ENCODE measurements around the gene IL17D. TPM values are rescaled to one million over a fixed set of nuclear protein-coding genes. Genes with fewer than 3 reads are reported as not detected.

IL17D gene
- total and polyA plus RNA-seq, 2 experiments from 2014 or later: 1.6 to 2.3 TPM

DNA sequence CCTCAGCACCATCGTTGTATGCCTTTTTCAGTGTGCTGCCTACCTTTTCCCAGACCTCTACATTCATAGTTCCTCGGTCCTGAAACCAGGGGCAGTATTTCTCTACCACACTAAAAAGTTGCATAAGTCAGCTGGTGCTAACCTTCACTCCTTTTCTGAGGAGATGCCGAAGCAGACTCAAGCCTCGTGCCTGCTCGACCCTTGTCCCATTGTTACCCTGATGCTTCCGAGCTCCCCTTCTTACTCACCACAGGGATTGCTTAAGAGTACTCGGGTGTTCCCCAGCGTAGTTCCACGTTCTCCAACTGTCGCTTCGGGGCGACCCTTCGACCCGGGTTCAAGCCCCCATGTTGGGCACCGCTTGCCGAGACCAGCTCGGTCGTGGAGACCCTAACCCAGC lies 19.0 kb upstream of the IL17D start:
- no peaks in the 10 kb centered on the region for H3K27me3 ChIP-seq (ENCODE audit: insufficient read depth)
- Mint-ChIP-seq H3K4me1 (peaks cover 56% of the 10 kb centered on the region), H3K9me3 (no peaks in the 10 kb centered on the region), H3K4me3 (no peak overlapping the region; the same call in 2 of the 3 replicates), H3K27me3 (ENCODE audit: insufficient read depth, low read depth, poor library complexity) (no peaks in the 10 kb centered on the region), H3K36me3 (ENCODE audit: low read depth) (no peaks in the 10 kb centered on the region), H3K27ac (peak overlapping the region; percentile 63; the same call in 1 of the 2 replicates)
- H3K4me2 ChIP-seq: no peak overlapping the region
- no peak overlapping the region for H3K4me3 ChIP-seq
- TF ChIP-seq, protein P1, sequence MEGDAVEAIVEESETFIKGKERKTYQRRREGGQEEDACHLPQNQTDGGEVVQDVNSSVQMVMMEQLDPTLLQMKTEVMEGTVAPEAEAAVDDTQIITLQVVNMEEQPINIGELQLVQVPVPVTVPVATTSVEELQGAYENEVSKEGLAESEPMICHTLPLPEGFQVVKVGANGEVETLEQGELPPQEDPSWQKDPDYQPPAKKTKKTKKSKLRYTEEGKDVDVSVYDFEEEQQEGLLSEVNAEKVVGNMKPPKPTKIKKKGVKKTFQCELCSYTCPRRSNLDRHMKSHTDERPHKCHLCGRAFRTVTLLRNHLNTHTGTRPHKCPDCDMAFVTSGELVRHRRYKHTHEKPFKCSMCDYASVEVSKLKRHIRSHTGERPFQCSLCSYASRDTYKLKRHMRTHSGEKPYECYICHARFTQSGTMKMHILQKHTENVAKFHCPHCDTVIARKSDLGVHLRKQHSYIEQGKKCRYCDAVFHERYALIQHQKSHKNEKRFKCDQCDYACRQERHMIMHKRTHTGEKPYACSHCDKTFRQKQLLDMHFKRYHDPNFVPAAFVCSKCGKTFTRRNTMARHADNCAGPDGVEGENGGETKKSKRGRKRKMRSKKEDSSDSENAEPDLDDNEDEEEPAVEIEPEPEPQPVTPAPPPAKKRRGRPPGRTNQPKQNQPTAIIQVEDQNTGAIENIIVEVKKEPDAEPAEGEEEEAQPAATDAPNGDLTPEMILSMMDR (conservative IDR thresholded peaks at IDR 0.05; ENCODE audit: low read depth in 2 of 2): no peak
- TF ChIP-seq STAT1 (IDR thresholded peaks at IDR 0.05; ENCODE audit: unreplicated experiment): no peak
- no peak for TF ChIP-seq ETS1 (IDR thresholded peaks at IDR 0.05)
- no peak for TF ChIP-seq EZH2phosphoT487 (IDR thresholded peaks at IDR 0.05; ENCODE audit: unreplicated experiment)
- TF ChIP-seq ZNF114 (CRISPR knock-in tag; IDR thresholded peaks at IDR 0.05): no peak
- no peak for TF ChIP-seq JUNB (IDR thresholded peaks at IDR 0.05; ENCODE audit: unreplicated experiment)
- no peak for TF ChIP-seq REST (IDR thresholded peaks at IDR 0.05; ENCODE audit: unreplicated experiment)
- TF ChIP-seq CREB1 (CRISPR knock-in tag; IDR thresholded peaks at IDR 0.05; ENCODE audit: low read depth): no peak
- TF ChIP-seq NANOG (IDR thresholded peaks at IDR 0.05; ENCODE audit: borderline replicate concordance): no peak
- no peak for TF ChIP-seq EZH2 (IDR thresholded peaks at IDR 0.05; ENCODE audit: low read depth, unreplicated experiment)
- TF ChIP-seq POLR2AphosphoS5 (IDR thresholded peaks at IDR 0.05; ENCODE audit: low read depth): no peak
- TF ChIP-seq ZNF331 (CRISPR knock-in tag; IDR thresholded peaks at IDR 0.05; ENCODE audit: low read depth): no peak
- TF ChIP-seq, protein P2, sequence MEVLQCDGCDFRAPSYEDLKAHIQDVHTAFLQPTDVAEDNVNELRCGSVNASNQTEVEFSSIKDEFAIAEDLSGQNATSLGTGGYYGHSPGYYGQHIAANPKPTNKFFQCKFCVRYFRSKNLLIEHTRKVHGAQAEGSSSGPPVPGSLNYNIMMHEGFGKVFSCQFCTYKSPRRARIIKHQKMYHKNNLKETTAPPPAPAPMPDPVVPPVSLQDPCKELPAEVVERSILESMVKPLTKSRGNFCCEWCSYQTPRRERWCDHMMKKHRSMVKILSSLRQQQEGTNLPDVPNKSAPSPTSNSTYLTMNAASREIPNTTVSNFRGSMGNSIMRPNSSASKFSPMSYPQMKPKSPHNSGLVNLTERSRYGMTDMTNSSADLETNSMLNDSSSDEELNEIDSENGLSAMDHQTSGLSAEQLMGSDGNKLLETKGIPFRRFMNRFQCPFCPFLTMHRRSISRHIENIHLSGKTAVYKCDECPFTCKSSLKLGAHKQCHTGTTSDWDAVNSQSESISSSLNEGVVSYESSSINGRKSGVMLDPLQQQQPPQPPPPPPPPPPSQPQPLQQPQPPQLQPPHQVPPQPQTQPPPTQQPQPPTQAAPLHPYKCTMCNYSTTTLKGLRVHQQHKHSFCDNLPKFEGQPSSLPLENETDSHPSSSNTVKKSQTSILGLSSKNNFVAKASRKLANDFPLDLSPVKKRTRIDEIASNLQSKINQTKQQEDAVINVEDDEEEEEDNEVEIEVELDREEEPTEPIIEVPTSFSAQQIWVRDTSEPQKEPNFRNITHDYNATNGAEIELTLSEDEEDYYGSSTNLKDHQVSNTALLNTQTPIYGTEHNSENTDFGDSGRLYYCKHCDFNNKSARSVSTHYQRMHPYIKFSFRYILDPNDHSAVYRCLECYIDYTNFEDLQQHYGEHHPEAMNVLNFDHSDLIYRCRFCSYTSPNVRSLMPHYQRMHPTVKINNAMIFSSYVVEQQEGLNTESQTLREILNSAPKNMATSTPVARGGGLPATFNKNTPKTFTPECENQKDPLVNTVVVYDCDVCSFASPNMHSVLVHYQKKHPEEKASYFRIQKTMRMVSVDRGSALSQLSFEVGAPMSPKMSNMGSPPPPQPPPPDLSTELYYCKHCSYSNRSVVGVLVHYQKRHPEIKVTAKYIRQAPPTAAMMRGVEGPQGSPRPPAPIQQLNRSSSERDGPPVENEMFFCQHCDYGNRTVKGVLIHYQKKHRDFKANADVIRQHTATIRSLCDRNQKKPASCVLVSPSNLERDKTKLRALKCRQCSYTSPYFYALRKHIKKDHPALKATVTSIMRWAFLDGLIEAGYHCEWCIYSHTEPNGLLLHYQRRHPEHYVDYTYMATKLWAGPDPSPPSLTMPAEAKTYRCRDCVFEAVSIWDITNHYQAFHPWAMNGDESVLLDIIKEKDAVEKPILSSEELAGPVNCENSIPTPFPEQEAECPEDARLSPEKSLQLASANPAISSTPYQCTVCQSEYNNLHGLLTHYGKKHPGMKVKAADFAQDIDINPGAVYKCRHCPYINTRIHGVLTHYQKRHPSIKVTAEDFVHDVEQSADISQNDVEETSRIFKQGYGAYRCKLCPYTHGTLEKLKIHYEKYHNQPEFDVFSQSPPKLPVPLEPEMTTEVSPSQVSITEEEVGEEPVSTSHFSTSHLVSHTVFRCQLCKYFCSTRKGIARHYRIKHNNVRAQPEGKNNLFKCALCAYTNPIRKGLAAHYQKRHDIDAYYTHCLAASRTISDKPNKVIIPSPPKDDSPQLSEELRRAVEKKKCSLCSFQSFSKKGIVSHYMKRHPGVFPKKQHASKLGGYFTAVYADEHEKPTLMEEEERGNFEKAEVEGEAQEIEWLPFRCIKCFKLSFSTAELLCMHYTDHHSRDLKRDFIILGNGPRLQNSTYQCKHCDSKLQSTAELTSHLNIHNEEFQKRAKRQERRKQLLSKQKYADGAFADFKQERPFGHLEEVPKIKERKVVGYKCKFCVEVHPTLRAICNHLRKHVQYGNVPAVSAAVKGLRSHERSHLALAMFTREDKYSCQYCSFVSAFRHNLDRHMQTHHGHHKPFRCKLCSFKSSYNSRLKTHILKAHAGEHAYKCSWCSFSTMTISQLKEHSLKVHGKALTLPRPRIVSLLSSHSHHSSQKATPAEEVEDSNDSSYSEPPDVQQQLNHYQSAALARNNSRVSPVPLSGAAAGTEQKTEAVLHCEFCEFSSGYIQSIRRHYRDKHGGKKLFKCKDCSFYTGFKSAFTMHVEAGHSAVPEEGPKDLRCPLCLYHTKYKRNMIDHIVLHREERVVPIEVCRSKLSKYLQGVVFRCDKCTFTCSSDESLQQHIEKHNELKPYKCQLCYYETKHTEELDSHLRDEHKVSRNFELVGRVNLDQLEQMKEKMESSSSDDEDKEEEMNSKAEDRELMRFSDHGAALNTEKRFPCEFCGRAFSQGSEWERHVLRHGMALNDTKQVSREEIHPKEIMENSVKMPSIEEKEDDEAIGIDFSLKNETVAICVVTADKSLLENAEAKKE (CRISPR knock-in tag; IDR thresholded peaks at IDR 0.05): no peak
- ATAC-seq: peak; percentile 79
- peaks cover 48% of the 10 kb centered on the region for H3K4me1 ChIP-seq (ENCODE audit: insufficient read depth)
- peak; percentile 33 for DNase-seq (ENCODE audit: low spot score)
- H3K79me2 ChIP-seq (replicated peaks; ENCODE audit: insufficient read depth): no peaks in the 10 kb centered on the region
- no peaks in the 10 kb centered on the region for H3K36me3 ChIP-seq (ENCODE audit: insufficient read depth)
- H2AFZ ChIP-seq: 0 out of 2 replicates have a peak overlapping the region, but pooled peaks have one; percentile 53
- no peaks in the 10 kb centered on the region for H4K20me1 ChIP-seq (replicated peaks; ENCODE audit: insufficient read depth)
- H3F3A ChIP-seq (replicated peaks; ENCODE audit: low read depth): no peaks in the 10 kb centered on the region
- H3K9me2 ChIP-seq (ENCODE audit: insufficient read depth): no peaks in the 10 kb centered on the region
- no peak overlapping the region for H3K27ac ChIP-seq (ENCODE audit: low read depth)

Measured in GM23338 (cell line).